ENCODE results near the gene CPM.

DNA sequence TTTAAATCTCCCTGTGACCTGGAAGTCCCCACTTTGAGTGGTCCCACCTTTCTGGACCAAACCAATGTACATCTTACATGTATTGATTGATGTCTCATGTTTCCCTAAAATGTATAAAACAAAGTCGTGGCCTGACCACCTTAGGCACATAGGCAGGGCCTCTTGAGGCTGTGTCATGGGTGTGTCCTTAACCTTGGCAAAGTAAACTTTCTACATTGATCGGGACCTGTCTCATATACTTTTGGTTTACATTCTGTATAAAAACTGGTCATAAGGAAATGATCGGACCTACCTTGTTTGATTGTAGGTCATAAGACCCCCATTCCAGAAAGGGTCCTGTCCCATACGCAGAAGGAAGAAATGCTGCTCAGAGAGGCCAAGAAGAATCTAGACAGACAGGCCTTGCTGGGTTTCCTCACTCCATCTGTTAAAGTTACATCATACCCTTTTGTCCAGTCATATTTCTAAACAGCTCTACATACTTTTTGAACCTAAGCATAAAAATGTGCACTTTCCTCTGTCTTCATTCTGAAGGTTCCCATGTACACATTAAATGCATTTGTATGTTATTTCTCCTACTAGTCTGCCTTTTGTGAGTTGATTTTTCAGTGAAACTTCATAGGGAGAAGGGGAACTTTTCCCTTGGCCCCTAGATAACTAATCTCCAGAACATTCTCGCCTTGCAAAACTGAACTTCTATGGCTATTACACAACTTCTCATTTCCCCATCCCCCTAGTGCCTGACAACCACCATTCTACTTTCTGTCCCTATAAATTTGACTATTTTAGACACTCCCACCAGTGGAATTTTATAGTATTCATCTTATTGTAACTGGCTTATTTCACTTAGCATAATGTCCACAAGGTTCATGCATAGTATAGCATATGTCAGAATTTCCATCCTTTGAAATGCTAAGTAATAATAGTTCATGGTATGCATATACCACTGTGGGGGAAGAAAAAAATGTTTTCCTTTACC is 30.2 kb upstream of the CPM start:
- TF ChIP-seq POLR2A (IDR thresholded peaks at IDR 0.05; ENCODE audit: low read length) (no peak), JUN (IDR thresholded peaks at IDR 0.05) (no peak), CTCF (IDR thresholded peaks at IDR 0.05) (no peak), RNF2 (IDR thresholded peaks at IDR 0.05; ENCODE audit: borderline replicate concordance, low read depth) (no peak), ZSCAN20 (CRISPR knock-in tag; IDR thresholded peaks at IDR 0.05) (no peak), MAFK (IDR thresholded peaks at IDR 0.05; ENCODE audit: partially characterized antibody) (no peak), CBX8 (IDR thresholded peaks at IDR 0.05) (no peak), MAX (IDR thresholded peaks at IDR 0.05) (no peak), MYC (IDR thresholded peaks at IDR 0.05; ENCODE audit: borderline replicate concordance, low read length) (no peak), EP300 (IDR thresholded peaks at IDR 0.05) (no peak), SREBF2 (IDR thresholded peaks at IDR 0.05) (no peak)
- TF ChIP-seq, protein P1, sequence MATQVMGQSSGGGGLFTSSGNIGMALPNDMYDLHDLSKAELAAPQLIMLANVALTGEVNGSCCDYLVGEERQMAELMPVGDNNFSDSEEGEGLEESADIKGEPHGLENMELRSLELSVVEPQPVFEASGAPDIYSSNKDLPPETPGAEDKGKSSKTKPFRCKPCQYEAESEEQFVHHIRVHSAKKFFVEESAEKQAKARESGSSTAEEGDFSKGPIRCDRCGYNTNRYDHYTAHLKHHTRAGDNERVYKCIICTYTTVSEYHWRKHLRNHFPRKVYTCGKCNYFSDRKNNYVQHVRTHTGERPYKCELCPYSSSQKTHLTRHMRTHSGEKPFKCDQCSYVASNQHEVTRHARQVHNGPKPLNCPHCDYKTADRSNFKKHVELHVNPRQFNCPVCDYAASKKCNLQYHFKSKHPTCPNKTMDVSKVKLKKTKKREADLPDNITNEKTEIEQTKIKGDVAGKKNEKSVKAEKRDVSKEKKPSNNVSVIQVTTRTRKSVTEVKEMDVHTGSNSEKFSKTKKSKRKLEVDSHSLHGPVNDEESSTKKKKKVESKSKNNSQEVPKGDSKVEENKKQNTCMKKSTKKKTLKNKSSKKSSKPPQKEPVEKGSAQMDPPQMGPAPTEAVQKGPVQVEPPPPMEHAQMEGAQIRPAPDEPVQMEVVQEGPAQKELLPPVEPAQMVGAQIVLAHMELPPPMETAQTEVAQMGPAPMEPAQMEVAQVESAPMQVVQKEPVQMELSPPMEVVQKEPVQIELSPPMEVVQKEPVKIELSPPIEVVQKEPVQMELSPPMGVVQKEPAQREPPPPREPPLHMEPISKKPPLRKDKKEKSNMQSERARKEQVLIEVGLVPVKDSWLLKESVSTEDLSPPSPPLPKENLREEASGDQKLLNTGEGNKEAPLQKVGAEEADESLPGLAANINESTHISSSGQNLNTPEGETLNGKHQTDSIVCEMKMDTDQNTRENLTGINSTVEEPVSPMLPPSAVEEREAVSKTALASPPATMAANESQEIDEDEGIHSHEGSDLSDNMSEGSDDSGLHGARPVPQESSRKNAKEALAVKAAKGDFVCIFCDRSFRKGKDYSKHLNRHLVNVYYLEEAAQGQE (IDR thresholded peaks at IDR 0.05) = no peak
- TF ChIP-seq, protein P2, sequence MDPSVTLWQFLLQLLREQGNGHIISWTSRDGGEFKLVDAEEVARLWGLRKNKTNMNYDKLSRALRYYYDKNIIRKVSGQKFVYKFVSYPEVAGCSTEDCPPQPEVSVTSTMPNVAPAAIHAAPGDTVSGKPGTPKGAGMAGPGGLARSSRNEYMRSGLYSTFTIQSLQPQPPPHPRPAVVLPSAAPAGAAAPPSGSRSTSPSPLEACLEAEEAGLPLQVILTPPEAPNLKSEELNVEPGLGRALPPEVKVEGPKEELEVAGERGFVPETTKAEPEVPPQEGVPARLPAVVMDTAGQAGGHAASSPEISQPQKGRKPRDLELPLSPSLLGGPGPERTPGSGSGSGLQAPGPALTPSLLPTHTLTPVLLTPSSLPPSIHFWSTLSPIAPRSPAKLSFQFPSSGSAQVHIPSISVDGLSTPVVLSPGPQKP (IDR thresholded peaks at IDR 0.05; ENCODE audit: low read depth, low read length) = no peak

Measured in A549 (cell line).